AG09309 (cell line): Measurements from ENCODE around the gene NENF.

Source experiments
- DNase-seq: peaks from one replicate; pipeline ENCODE4 v3.0.0-alpha.2; 2010; ENCODE audit warnings: low read depth
- H3K4me3 ChIP-seq: 2 replicates; pipeline ENCODE4 v1.5.1; 2011; ENCODE audit warnings: mild to moderate bottlenecking, low read depth, low read length, moderate library complexity; ENCODE audit not compliant: control insufficient read depth
- CTCF ChIP-seq: IDR thresholded peaks from 2 replicates; pipeline ENCODE4 v1.5.1; 2011; ENCODE audit warnings: mild to moderate bottlenecking, low read depth, low read length, inconsistent platforms; ENCODE audit not compliant: insufficient read depth, control insufficient read depth; ENCODE audit errors: missing control alignments

NENF gene

GRCh38 chr1:212486619-212486975, 53.9 kb downstream of the NENF start:
- DNase-seq: no peak
- TF ChIP-seq CTCF: no peak

GRCh38 chr1:212487286-212487685, 54.6 kb downstream of the NENF start:
- no peak for TF ChIP-seq CTCF
- no peak for DNase-seq
- no peak overlapping the region for H3K4me3 ChIP-seq

More at GRCh38 chr1:212486619-212486975, 53.9 kb downstream of the NENF start:
- no peak overlapping the region for H3K4me3 ChIP-seq

GRCh38 chr1:212487774-212488435, 55.2 kb downstream of the NENF start:
- TF ChIP-seq CTCF: no peak
- no peak overlapping the region for H3K4me3 ChIP-seq

GRCh38 chr1:212488436-212489283, 55.9 kb downstream of the NENF start:
- no peak overlapping the region for H3K4me3 ChIP-seq
- no peak for TF ChIP-seq CTCF
- DNase-seq: peak; percentile 60

More at GRCh38 chr1:212487774-212488435, 55.2 kb downstream of the NENF start:
- DNase-seq: no peak

- TF ChIP-seq CTCF: no peak
- H3K4me3 ChIP-seq: no peak overlapping the region
- no peak for DNase-seq
Measured at GRCh38 chr1:212489284-212489859, 56.7 kb downstream of the NENF start.

- no peak overlapping the region for H3K4me3 ChIP-seq
- no peak for TF ChIP-seq CTCF
- DNase-seq: no peak
Measured at GRCh38 chr1:212490276-212490675, 57.6 kb downstream of the NENF start.
